GM12878 (cell line): ENCODE data around the gene MCEMP1. TPM values are rescaled to one million over a fixed set of nuclear protein-coding genes. Genes with fewer than 3 reads are reported as not detected.

ENCODE experiments used
- ASH2L ChIP-seq: fragments of 300-600, 200-600 bp; sonication (generic); IDR thresholded peaks from 2 replicates; pipeline ENCODE4 v1.6.1; 2017; ENCODE audit warnings: low read depth, mild to moderate bottlenecking, borderline replicate concordance
- BCL3 ChIP-seq: IDR thresholded peaks from 2 replicates; pipeline ENCODE4 v1.6.1; 2011; ENCODE audit warnings: borderline replicate concordance, low read depth, mild to moderate bottlenecking, moderate library complexity, low read length; ENCODE audit not compliant: insufficient read depth, poor library complexity, severe bottlenecking
- BHLHE40 ChIP-seq, 2 experiments: fragments of 450-650 bp in 1 of 2; IDR thresholded peaks; 2 replicates each; pipeline ENCODE4 v1.6.1; 2011 to 2017; ENCODE audit warnings: low read depth in 2 of 2, borderline replicate concordance in 1 of 2, improper control_type of control experiment in 1 of 2, low read length in 1 of 2, mild to moderate bottlenecking in 1 of 2
- BRCA1 ChIP-seq: IDR thresholded peaks from 2 replicates; pipeline ENCODE4 v1.6.1; 2011; ENCODE audit warnings: low read depth, low read length, improper control_type of control experiment
- E2F4 ChIP-seq: IDR thresholded peaks from 2 replicates; pipeline ENCODE4 v1.6.1; 2012; ENCODE audit warnings: low read depth, low read length, improper control_type of control experiment
- HDGF ChIP-seq: fragments of 450-650 bp; IDR thresholded peaks from 2 replicates; pipeline ENCODE4 v1.6.1; 2016; ENCODE audit warnings: antibody characterized with exemption
- MEF2A ChIP-seq: IDR thresholded peaks from 2 replicates; pipeline ENCODE4 v1.6.1; 2011; ENCODE audit warnings: low read depth, mild to moderate bottlenecking, low read length, moderate library complexity; ENCODE audit not compliant: insufficient read depth
- MTA3 ChIP-seq: IDR thresholded peaks from 2 replicates; pipeline ENCODE4 v1.6.1; 2012; ENCODE audit warnings: low read length, inconsistent platforms, borderline replicate concordance
- NR2F1 ChIP-seq: fragments of 450-650 bp; conservative IDR thresholded peaks from 2 replicates; pipeline ENCODE4 v1.6.1; 2017; ENCODE audit warnings: mild to moderate bottlenecking
- RBBP5 ChIP-seq: fragments of 200-600 bp; sonication (generic); conservative IDR thresholded peaks from 2 replicates; pipeline ENCODE4 v1.6.1; 2016
- SREBF1 ChIP-seq: IDR thresholded peaks from 2 replicates; pipeline ENCODE4 v1.6.1; 2012; ENCODE audit warnings: mild to moderate bottlenecking, low read length
- ZNF24 ChIP-seq: fragments of 450-650 bp; IDR thresholded peaks from 2 replicates; pipeline ENCODE4 v1.6.1; 2017; ENCODE audit warnings: antibody characterized with exemption, mild to moderate bottlenecking
- polyA plus RNA-seq, 11 experiments: library from polyadenylated mRNA; depleted of rRNA in 4 of 11; unstranded in 6 of 11; stranded (reverse) in 5 of 11; fragments of >200 nt; fragmentation: Nextera tagmentation in 4 of 11; fragmentation: Illumina TruSeq in 1 of 11; extraction: Ambion mirVana in 4 of 11; extraction: Trizol in 1 of 11; gene quantifications; 1 replicate in 1 of 11; 2 replicates in 10 of 11; pipeline versions ENCODE4 v1.2.1 to v1.2.3, GENCODE V29; 2011 to 2016; ENCODE audit warnings: inconsistent platforms in 2 of 11, missing spikeins in 2 of 11, low read depth in 1 of 11
- total RNA-seq, 4 experiments: library from RNA; depleted of rRNA in 3 of 4; stranded (reverse); fragments of >200 nt in 3 of 4; fragmentation: Illumina TruSeq in 1 of 4; extraction: Trizol in 1 of 4; gene quantifications; 2 replicates each; pipeline versions ENCODE4 v1.2.1 to v1.2.3, GENCODE V29; 2013 to 2021
- TF ChIP-seq, protein P1 (sequence below): IDR thresholded peaks from 2 replicates; pipeline ENCODE4 v1.6.1; 2012; ENCODE audit warnings: improper control_type of control experiment, low read depth, low read length; ENCODE audit not compliant: insufficient replicate concordance
- TF ChIP-seq, protein P2 (sequence below): fragments of 450-650 bp; IDR thresholded peaks from 2 replicates; pipeline ENCODE4 v1.6.1; 2017; ENCODE audit warnings: low read depth, mild to moderate bottlenecking, moderate library complexity
- TF ChIP-seq, protein P3 (sequence below): IDR thresholded peaks from 2 replicates; pipeline ENCODE4 v1.6.1; 2011; ENCODE audit warnings: mild to moderate bottlenecking, low read depth, low read length, moderate library complexity; ENCODE audit not compliant: insufficient replicate concordance

Gene MCEMP1
- total and polyA plus RNA-seq, 10 of the 15 experiments (the other 5 are each of a cell fraction or from before 2014, with no cell fraction given) = 0.08 to 0.55 (median 0.26) TPM; not detected in 1

DNA sequence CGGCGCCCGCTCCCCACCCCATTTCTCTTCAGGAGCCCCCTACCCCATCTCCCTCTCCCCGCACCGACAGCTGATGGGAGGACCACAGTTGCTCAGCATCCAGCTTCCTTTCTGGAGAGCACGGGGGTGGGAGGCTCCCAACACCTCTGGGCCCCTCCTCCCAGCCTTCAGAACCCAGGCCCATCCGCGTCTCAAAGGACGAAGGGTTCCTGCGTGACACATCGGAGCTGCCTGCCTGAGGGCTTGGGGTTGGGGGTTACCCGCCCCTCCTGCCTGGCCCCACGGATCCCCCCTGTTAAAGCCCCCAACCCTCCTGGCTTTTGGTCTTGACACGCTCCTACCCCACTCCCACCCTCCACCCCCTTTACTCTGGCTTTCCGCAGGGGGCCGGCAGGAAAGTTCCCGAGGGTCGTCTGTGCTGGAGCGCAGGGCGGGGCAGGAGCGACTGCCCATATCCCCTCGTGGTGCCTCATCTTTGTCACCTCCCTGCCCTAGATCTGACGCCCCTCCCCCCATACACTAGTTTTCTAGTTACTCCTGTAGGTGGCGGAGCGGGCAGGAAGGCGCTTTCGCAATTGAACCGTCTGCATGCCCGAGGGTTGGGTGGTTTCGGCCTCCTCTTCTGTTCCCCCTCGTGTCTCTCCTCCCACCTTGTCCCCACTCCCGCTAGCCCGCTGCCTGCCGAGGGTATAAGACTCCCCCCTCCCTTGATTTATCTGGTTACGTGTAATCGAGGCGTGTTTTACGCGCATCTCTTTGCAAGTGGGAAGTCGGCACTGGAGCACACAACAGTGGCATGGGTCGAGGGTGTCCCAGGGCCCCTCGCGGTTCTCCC lies 4.7 kb downstream of the MCEMP1 start (continued):
- TF ChIP-seq BCL3 (peak; percentile 5), NR2F1 (0 out of 2 replicates have a peak, but pooled peaks have one; percentile 13), HDGF (no peak), BRCA1 (no peak), SREBF1 (no peak), ASH2L (no peak), MEF2A (0 out of 2 replicates have a peak, but pooled peaks have one; percentile 15), ZNF24 (no peak), RBBP5 (no peak), BHLHE40 (IDR thresholded peaks at IDR 0.05; ENCODE audit: borderline replicate concordance in 1 of 2, low read depth in 2 of 2, low read length in 1 of 2) (peak; percentile 8 to 16; a peak in 2 of 4 replicates), E2F4 (0 out of 2 replicates have a peak, but pooled peaks have one; percentile 18), MTA3 (peak; percentile 47; the same call in 1 of the 2 replicates)
- TF ChIP-seq, protein P1, sequence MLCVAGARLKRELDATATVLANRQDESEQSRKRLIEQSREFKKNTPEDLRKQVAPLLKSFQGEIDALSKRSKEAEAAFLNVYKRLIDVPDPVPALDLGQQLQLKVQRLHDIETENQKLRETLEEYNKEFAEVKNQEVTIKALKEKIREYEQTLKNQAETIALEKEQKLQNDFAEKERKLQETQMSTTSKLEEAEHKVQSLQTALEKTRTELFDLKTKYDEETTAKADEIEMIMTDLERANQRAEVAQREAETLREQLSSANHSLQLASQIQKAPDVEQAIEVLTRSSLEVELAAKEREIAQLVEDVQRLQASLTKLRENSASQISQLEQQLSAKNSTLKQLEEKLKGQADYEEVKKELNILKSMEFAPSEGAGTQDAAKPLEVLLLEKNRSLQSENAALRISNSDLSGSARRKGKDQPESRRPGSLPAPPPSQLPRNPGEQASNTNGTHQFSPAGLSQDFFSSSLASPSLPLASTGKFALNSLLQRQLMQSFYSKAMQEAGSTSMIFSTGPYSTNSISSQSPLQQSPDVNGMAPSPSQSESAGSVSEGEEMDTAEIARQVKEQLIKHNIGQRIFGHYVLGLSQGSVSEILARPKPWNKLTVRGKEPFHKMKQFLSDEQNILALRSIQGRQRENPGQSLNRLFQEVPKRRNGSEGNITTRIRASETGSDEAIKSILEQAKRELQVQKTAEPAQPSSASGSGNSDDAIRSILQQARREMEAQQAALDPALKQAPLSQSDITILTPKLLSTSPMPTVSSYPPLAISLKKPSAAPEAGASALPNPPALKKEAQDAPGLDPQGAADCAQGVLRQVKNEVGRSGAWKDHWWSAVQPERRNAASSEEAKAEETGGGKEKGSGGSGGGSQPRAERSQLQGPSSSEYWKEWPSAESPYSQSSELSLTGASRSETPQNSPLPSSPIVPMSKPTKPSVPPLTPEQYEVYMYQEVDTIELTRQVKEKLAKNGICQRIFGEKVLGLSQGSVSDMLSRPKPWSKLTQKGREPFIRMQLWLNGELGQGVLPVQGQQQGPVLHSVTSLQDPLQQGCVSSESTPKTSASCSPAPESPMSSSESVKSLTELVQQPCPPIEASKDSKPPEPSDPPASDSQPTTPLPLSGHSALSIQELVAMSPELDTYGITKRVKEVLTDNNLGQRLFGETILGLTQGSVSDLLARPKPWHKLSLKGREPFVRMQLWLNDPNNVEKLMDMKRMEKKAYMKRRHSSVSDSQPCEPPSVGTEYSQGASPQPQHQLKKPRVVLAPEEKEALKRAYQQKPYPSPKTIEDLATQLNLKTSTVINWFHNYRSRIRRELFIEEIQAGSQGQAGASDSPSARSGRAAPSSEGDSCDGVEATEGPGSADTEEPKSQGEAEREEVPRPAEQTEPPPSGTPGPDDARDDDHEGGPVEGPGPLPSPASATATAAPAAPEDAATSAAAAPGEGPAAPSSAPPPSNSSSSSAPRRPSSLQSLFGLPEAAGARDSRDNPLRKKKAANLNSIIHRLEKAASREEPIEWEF = no peak
- TF ChIP-seq, protein P2, sequence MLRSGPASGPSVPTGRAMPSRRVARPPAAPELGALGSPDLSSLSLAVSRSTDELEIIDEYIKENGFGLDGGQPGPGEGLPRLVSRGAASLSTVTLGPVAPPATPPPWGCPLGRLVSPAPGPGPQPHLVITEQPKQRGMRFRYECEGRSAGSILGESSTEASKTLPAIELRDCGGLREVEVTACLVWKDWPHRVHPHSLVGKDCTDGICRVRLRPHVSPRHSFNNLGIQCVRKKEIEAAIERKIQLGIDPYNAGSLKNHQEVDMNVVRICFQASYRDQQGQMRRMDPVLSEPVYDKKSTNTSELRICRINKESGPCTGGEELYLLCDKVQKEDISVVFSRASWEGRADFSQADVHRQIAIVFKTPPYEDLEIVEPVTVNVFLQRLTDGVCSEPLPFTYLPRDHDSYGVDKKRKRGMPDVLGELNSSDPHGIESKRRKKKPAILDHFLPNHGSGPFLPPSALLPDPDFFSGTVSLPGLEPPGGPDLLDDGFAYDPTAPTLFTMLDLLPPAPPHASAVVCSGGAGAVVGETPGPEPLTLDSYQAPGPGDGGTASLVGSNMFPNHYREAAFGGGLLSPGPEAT = 0 out of 2 replicates have a peak, but pooled peaks have one; percentile 37
- TF ChIP-seq, protein P3, sequence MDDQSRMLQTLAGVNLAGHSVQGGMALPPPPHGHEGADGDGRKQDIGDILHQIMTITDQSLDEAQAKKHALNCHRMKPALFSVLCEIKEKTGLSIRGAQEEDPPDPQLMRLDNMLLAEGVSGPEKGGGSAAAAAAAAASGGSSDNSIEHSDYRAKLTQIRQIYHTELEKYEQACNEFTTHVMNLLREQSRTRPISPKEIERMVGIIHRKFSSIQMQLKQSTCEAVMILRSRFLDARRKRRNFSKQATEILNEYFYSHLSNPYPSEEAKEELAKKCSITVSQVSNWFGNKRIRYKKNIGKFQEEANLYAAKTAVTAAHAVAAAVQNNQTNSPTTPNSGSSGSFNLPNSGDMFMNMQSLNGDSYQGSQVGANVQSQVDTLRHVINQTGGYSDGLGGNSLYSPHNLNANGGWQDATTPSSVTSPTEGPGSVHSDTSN = no peak
